SK-N-MC (cell line): ENCODE measurements around the gene AMIGO3.

Experiments used
- EZH2 ChIP-seq: fragments of 200-600 bp; sonication (generic); IDR thresholded peaks from one replicate; pipeline ENCODE4 v1.6.1; 2017; ENCODE audit warnings: antibody characterized with exemption
- FOXP2 ChIP-seq: optimal IDR thresholded peaks from 2 replicates; pipeline ENCODE3; 2011; ENCODE audit warnings: mild to moderate bottlenecking, moderate library complexity; ENCODE audit not compliant: insufficient read depth; ENCODE audit errors: extremely low read length, control extremely low read depth
- POLR2AphosphoS5 ChIP-seq: IDR thresholded peaks from 2 replicates; pipeline ENCODE4 v1.6.1; 2012; ENCODE audit warnings: mild to moderate bottlenecking, low read depth, low read length, borderline replicate concordance

DNA sequence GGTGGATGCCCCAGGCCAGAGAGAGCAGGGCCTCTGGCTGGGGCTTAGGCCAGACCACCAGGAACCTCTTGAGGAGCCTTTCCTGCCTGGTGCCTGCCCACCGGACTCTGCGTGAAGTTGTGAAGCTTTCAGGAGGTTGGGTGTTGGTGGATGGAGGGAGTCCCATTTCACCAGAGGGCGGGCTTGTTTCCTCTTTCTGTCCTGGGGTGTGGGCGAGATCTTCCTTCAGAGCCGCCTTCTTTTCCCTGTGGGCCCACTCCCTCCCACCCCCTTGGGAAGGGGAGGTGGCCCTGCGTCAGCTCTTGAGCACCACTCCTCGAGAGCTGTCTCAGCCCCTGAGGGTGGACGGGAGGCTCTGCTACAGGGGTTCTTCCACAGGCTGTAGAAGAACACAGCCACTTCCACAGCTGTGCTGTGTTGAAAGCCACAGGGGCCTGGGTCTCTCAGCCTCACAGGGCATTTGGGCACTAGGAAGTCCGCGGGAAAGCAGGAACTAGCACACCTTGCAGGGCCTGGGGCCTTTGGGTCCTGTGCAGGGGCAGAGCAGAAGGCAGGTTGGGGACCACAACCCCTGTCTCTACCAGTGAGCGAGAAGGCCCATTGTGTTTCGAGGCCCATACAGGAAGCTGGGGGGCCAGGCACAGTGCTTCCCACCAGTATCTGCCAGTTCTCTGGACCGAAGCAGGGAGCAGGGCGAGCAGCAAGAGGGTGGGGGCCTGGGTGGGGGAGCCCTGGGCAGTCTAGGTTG, 2.1 kb downstream of the AMIGO3 start:
- TF ChIP-seq EZH2 = no peak
- TF ChIP-seq POLR2AphosphoS5 = no peak
- no peak for TF ChIP-seq FOXP2
